CD4-positive, CD25-positive, alpha-beta regulatory T cell (primary cell): Measurements from ENCODE around the gene USP36. TPM values are rescaled to one million over a fixed set of nuclear protein-coding genes. Genes with fewer than 3 reads are reported as not detected.
A peak's percentile ranks its signal among the peaks of the same experiment; 100 is the strongest.

Experiments used
- ATAC-seq, 2 donors: fragments of 150-1000 bp; cut with Tn5 transposase; one replicate each; pipeline ENCODE4 v1.10.0; 2021; ENCODE audit warnings: low read depth in 2 of 2, moderate number of reproducible peaks in 2 of 2, moderate library complexity in 1 of 2
- DNase-seq, 3 donors: peaks; one replicate each; pipeline versions ENCODE4 v3.0.0 to v3.0.0-alpha.2; 2012 to 2022; ENCODE audit warnings: mixed read lengths in 1 of 3
- H3K27ac ChIP-seq: one replicate; pipeline ENCODE4 v1.7.0; 2013; ENCODE audit warnings: mild to moderate bottlenecking, low read length; ENCODE audit not compliant: insufficient read depth, poor library complexity, severe bottlenecking
- H3K27me3 ChIP-seq: one replicate; pipeline ENCODE4 v1.7.0; 2013; ENCODE audit warnings: low read length; ENCODE audit not compliant: control insufficient read depth, insufficient read depth
- H3K36me3 ChIP-seq: one replicate; pipeline ENCODE4 v1.7.0; 2013; ENCODE audit warnings: mild to moderate bottlenecking, low read length, moderate library complexity; ENCODE audit not compliant: control insufficient read depth, insufficient read depth
- H3K4me1 ChIP-seq: 2 replicates; pipeline ENCODE4 v1.7.0; 2013; ENCODE audit warnings: mild to moderate bottlenecking, low read length; ENCODE audit not compliant: insufficient read depth, control insufficient read depth, poor library complexity, severe bottlenecking
- H3K4me3 ChIP-seq: one replicate; pipeline ENCODE4 v1.7.0; 2013; ENCODE audit warnings: low read depth, mild to moderate bottlenecking, low read length, moderate library complexity
- H3K9me3 ChIP-seq, 2 experiments: 1 replicate in 1 of 2; 2 replicates in 1 of 2; pipeline ENCODE4 v1.7.0; 2013; ENCODE audit warnings: low read length in 2 of 2, mild to moderate bottlenecking in 1 of 2, moderate library complexity in 1 of 2; ENCODE audit not compliant: control insufficient read depth in 2 of 2
- H3K27ac Mint-ChIP-seq, 3 donors: one replicate each; pipeline ENCODE4 v1.8.0; 2020 to 2022; ENCODE audit warnings: mild to moderate bottlenecking in 3 of 3, mixed read lengths in 3 of 3, moderate library complexity in 2 of 3
- H3K27me3 Mint-ChIP-seq: one replicate; pipeline ENCODE4 v1.8.0; 2022; ENCODE audit warnings: mild to moderate bottlenecking, mixed read lengths
- H3K36me3 Mint-ChIP-seq: one replicate; pipeline ENCODE4 v1.8.0; 2020; ENCODE audit warnings: mixed read lengths
- H3K4me1 Mint-ChIP-seq, 4 donors: one replicate each; pipeline ENCODE4 v1.8.0; 2020 to 2022; ENCODE audit warnings: mixed read lengths in 4 of 4, mild to moderate bottlenecking in 1 of 4
- H3K4me3 Mint-ChIP-seq, 4 donors: one replicate each; pipeline ENCODE4 v1.8.0; 2020 to 2022; ENCODE audit warnings: mild to moderate bottlenecking in 4 of 4, mixed read lengths in 4 of 4, moderate library complexity in 3 of 4
- H3K9me3 Mint-ChIP-seq, 7 donors: one replicate each; pipeline ENCODE4 v1.8.0; 2020 to 2022; ENCODE audit warnings: mixed read lengths in 7 of 7, mild to moderate bottlenecking in 3 of 7, moderate library complexity in 2 of 7
- polyA plus RNA-seq, 4 donors: library from polyadenylated mRNA; unstranded; fragments of 300-500 nt; fragmentation: Illumina TruSeq; gene quantifications; one replicate each; pipeline ENCODE4 v1.2.3, GENCODE V29; 2021
- total RNA-seq: library from RNA; stranded (reverse); gene quantifications from one replicate; pipeline ENCODE4 v1.2.3, GENCODE V29; 2022

Gene USP36
- total and polyA plus RNA-seq, 5 donors from 2014 or later = 19.6 to 407 (median 21.3) TPM

DNA sequence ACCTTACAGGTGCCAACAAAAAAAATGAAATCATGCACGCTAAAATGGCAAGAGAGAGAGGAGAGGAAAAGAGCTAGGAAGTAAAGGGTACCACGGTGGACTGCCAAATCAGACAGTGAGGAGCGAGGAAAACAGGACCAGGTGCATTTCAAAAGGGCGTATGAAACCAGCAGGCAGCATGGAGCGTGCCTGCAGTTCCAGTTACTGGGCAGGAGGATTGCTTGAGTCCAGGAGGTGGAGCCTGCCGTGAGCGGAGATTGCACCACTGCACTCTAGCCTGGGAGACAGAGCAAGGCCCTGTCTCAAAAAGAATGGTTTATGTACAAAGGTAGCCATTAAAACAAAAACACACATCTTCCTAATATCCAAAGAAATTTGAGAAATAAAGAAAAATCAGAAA, 16.4 kb downstream of the USP36 start:
- peaks cover 90% of the 10 kb centered on the region for H3K36me3 ChIP-seq
- H3K27ac Mint-ChIP-seq = peak overlapping the region in 2 of 3 donors; percentile 47 to 80
- H3K9me3 Mint-ChIP-seq = peaks cover 0 to 1% (median 0%) of the 10 kb centered on the region in 7 donors
- peaks cover 67% of the 10 kb centered on the region for H3K36me3 Mint-ChIP-seq
- no peak for DNase-seq
- H3K27ac ChIP-seq = no peak overlapping the region
- peaks cover 6 to 41% (median 21%) of the 10 kb centered on the region in 4 donors for H3K4me1 Mint-ChIP-seq
- peaks cover 11% of the 10 kb centered on the region for H3K4me1 ChIP-seq
- H3K27me3 Mint-ChIP-seq = no peaks in the 10 kb centered on the region
- H3K9me3 ChIP-seq = no peaks in the 10 kb centered on the region
- no peak overlapping the region for H3K4me3 ChIP-seq
- H3K4me3 Mint-ChIP-seq = peak overlapping the region in 1 of 4 donors; percentile 1
- no peak for ATAC-seq
- H3K27me3 ChIP-seq = no peaks in the 10 kb centered on the region

DNA sequence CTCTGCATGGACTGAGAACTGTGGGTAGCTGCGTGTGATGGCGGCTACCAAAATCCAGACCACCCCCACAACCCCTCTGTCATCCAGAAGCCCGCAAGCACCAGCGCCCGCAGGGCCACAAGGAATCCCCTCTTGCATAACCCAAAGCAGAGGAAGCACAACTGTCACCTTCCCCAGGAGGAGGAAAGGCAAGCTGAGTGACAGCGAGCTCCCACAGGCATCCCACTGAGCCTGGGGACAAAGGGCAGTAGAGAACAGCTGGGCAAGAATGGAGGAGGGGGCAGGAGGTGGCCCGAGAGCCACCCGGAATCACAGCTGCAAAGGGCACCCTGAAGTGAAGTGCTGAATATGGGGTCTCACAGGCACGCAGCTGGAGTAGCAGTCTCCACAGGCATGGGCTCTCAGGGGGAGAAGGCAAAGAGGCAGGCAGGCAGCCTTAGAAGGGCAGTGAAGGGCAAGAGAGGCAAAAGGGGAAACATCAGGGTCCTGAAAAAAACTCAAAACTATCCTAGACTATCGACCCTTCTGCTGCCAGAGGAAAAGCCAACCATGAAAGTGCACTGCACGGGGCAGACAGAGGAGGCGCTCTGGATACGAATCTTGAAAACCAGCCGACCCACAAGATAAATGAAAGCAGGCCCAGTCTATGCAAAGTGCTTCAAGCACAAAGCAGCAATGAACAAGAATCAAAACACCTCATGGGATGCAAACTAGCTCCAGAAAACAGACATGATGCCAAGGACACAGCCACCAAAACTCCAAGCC, 17.1 kb downstream of the USP36 start:
- H3K4me1 Mint-ChIP-seq = peaks cover 14 to 49% (median 28%) of the 10 kb centered on the region in 4 donors
- Histone ChIP-seq H3K27me3 (no peaks in the 10 kb centered on the region), H3K4me1 (peaks cover 18% of the 10 kb centered on the region), H3K4me3 (no peak overlapping the region), H3K36me3 (peaks cover 87% of the 10 kb centered on the region), H3K9me3 (no peaks in the 10 kb centered on the region), H3K27ac (no peak overlapping the region)
- peak overlapping the region in 1 of 4 donors; percentile 2 for H3K4me3 Mint-ChIP-seq
- peaks cover 69% of the 10 kb centered on the region for H3K36me3 Mint-ChIP-seq
- no peak for ATAC-seq
- H3K27me3 Mint-ChIP-seq = no peaks in the 10 kb centered on the region
- H3K27ac Mint-ChIP-seq = peak overlapping the region in 2 of 3 donors; percentile 49 to 80
- DNase-seq = no peak
- peaks cover 0 to 1% (median 0%) of the 10 kb centered on the region in 7 donors for H3K9me3 Mint-ChIP-seq

DNA sequence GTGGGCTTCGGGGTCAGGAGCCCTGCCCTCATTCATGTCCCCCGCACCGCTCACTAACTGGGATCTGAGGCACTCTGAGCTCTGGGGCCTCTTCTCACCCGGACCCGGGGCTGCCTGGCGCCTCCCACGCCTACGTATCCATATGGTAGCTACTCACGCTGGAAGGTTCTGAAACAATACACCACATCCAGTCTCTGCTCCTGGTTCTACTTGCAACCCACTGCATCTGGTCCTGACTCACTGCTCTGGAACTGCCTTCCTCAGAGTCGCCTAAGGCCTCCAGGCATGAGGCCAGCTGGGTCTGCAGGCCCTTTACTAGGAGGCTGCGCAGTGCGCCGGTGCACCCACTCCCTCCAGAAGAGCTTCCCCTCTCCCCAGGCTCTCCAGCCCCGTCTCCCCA, 18.1 kb downstream of the USP36 start:
- Histone ChIP-seq H3K27ac (no peak overlapping the region), H3K27me3 (no peaks in the 10 kb centered on the region), H3K4me3 (no peak overlapping the region), H3K4me1 (peaks cover 28% of the 10 kb centered on the region), H3K9me3 (no peaks in the 10 kb centered on the region), H3K36me3 (peaks cover 86% of the 10 kb centered on the region)
- no peak overlapping the region for H3K4me3 Mint-ChIP-seq
- H3K36me3 Mint-ChIP-seq = peaks cover 61% of the 10 kb centered on the region
- peak overlapping the region; percentile 49 to 84 (median 56) for H3K27ac Mint-ChIP-seq
- DNase-seq = no peak
- peaks cover 0 to 1% (median 0%) of the 10 kb centered on the region in 7 donors for H3K9me3 Mint-ChIP-seq
- ATAC-seq = no peak
- no peaks in the 10 kb centered on the region for H3K27me3 Mint-ChIP-seq
- peaks cover 15 to 58% (median 29%) of the 10 kb centered on the region in 4 donors for H3K4me1 Mint-ChIP-seq

DNA sequence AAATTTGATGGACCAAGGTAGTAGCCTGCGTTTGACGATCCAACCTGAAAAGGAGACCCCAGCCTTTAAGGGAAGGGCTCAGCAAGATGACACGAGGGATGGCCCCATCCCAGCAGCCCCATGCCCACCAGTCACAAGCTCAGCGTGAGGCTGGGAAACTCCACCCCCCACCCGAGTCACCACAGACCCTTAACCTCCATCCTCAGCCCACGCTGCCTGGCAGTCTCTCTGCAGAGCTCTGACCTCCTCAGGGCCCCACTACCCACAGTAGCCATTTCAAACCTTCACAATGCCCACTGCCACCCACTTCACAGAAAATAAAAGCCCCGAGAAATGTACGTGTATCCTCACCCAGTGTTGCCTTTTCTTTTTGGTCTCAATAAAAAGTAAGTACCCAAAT, 18.7 kb downstream of the USP36 start:
- Histone ChIP-seq H3K36me3 (peaks cover 83% of the 10 kb centered on the region), H3K4me1 (peaks cover 33% of the 10 kb centered on the region), H3K9me3 (no peaks in the 10 kb centered on the region), H3K27me3 (no peaks in the 10 kb centered on the region), H3K27ac (no peak overlapping the region), H3K4me3 (no peak overlapping the region)
- ATAC-seq (no peak), DNase-seq (no peak)
- Mint-ChIP-seq H3K9me3 (peaks cover 0 to 1% (median 0%) of the 10 kb centered on the region in 7 donors), H3K4me1 (peaks cover 17 to 64% (median 33%) of the 10 kb centered on the region in 4 donors), H3K4me3 (no peak overlapping the region), H3K27me3 (no peaks in the 10 kb centered on the region), H3K27ac (peak overlapping the region; percentile 25 to 92 (median 49)), H3K36me3 (peaks cover 61% of the 10 kb centered on the region)

DNA sequence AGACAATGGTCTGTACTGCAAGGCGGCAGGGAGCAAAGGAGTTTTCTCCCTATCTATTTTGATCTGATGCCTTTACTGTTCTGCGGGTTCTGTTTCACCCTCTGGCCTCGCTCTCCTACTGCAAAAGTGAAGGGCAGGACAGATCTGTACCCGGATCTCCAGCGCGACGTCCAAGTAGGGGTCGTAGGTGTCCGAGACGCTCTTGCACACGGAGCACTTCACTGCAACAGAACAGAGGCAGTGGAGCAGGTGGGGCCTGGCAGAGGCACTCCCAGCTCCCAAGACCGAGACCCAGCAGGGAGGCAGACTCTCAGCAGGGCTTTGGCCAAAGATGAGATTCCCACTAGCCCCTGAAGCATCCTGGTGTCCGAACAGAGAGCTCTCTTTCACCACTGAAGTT, 19.8 kb downstream of the USP36 start:
- Histone ChIP-seq H3K4me3 (no peak overlapping the region), H3K27me3 (no peaks in the 10 kb centered on the region), H3K9me3 (no peaks in the 10 kb centered on the region), H3K36me3 (peaks cover 76% of the 10 kb centered on the region), H3K27ac (no peak overlapping the region), H3K4me1 (peaks cover 40% of the 10 kb centered on the region)
- Mint-ChIP-seq H3K4me1 (peaks cover 20 to 64% (median 34%) of the 10 kb centered on the region in 4 donors), H3K9me3 (peaks cover 0 to 1% (median 0%) of the 10 kb centered on the region in 7 donors), H3K36me3 (peaks cover 60% of the 10 kb centered on the region), H3K4me3 (peak overlapping the region in 1 of 4 donors; percentile 11), H3K27me3 (no peaks in the 10 kb centered on the region), H3K27ac (peak overlapping the region; percentile 23 to 84 (median 57))
- DNase-seq (no peak), ATAC-seq (no peak)

DNA sequence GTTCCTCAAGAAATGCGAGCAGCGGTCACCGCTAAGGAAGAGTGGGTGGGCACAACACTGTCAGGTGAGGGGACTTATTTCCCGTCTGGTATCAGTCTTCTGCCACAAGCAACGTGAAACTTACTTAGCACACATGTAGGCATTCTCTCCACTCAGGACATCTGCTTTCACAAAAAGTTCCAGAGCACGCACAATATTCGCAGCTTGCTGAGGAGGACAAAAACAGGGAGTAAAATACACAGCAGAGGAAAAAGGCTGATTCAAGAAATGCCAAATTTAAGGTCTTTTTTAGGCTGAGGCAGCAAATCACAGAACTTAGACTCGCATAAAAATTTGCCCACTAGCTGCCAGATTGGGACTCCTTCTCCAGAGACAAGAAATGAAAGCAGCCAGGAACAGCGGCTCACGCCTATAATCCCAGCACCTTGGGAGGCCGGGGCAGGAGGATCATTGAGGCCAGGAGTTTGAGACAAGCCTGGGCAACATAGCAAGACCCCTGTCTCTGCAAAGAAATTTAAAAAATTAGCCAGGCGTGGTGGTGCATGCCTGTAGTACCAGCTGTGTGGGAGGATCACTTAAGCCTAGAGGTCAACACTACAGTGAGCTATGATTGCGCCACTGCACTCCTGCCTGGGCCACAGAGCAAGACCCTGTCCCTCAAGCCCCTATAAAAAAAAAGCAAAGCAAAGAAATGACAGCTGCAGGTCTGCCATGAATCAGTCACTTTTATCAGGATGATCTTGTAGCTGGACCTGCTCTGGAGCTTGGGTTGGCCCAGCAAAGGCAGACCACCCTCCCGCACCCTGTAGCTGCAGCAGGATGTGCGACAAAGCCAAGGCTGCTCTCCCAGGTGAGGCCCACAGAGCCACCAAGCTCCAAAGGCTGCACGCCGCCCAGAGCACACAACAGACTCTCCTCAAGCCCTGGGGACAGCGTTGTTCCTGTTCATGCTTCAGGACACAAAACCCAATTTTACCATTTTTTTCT, 20.5 kb downstream of the USP36 start:
- Mint-ChIP-seq H3K36me3 (peaks cover 61% of the 10 kb centered on the region), H3K4me1 (peaks cover 20 to 60% (median 35%) of the 10 kb centered on the region in 4 donors), H3K4me3 (peak overlapping the region in 3 of 4 donors; percentile 54 to 75 (median 63)), H3K27ac (peak overlapping the region; percentile 91 to 97 (median 96)), H3K27me3 (no peaks in the 10 kb centered on the region), H3K9me3 (peaks cover 0 to 1% (median 0%) of the 10 kb centered on the region in 7 donors)
- Histone ChIP-seq H3K9me3 (no peaks in the 10 kb centered on the region), H3K4me3 (peak overlapping the region; percentile 75), H3K36me3 (peaks cover 76% of the 10 kb centered on the region), H3K27me3 (no peaks in the 10 kb centered on the region), H3K27ac (peak overlapping the region; percentile 73), H3K4me1 (peaks cover 40% of the 10 kb centered on the region)
- ATAC-seq (no peak), DNase-seq (no peak)

DNA sequence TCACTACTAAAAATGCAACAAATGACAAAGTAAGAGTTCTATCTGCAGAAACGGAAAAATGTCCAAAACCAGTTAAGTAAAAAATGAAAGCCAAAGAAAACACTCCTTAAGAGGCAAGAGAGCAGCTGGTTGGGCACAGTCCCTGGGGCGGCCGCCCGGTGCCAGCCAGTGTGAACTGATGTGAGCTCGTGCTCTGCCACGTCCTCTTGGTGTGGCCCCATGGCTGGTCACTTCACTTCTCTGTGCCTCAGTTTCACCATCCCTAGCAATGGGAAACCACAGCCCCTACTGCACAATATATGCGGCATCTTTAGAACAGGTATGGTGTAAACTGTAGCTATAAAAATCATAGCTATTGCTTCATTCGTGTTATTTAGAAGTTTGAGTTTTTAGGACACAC, 21.2 kb downstream of the USP36 start:
- ATAC-seq = no peak
- no peaks in the 10 kb centered on the region for H3K27me3 Mint-ChIP-seq
- Histone ChIP-seq H3K4me3 (peak overlapping the region; percentile 75), H3K27me3 (no peaks in the 10 kb centered on the region), H3K9me3 (no peaks in the 10 kb centered on the region), H3K36me3 (peaks cover 76% of the 10 kb centered on the region), H3K4me1 (peaks cover 40% of the 10 kb centered on the region), H3K27ac (peak overlapping the region; percentile 73)
- H3K4me1 Mint-ChIP-seq = peaks cover 17 to 55% (median 32%) of the 10 kb centered on the region in 4 donors
- H3K36me3 Mint-ChIP-seq = peaks cover 57% of the 10 kb centered on the region
- peaks cover 0 to 1% (median 0%) of the 10 kb centered on the region in 7 donors for H3K9me3 Mint-ChIP-seq
- H3K4me3 Mint-ChIP-seq = peak overlapping the region; percentile 60 to 80 (median 69)
- DNase-seq = no peak
- H3K27ac Mint-ChIP-seq = peak overlapping the region; percentile 91 to 97 (median 96)
